ENCODE results near the gene ANAPC7.
"Not testable (repeated sequence)": the region's sequence is repeated elsewhere in the genome, so short reads cannot be mapped to it uniquely, and the experiment has no call there.

ANAPC7 gene

GRCh38 chr12:110403146-110403975 lies at the start of gene ANAPC7:
Gene ANAPC7, minus strand, starts transcription at chr12:110403708. Its CDS starts 81 bp downstream, at chr12:110403627.
- DNase-seq, result peak; percentile 71

- DNase-seq, result no peak
Measured at GRCh38 chr12:110451263-110451662, 47.8 kb upstream of the ANAPC7 start.

- DNase-seq, result peak; percentile 78
Measured at GRCh38 chr12:110449799-110450497, 46.4 kb upstream of the ANAPC7 start, which contains the start of gene ARPC3. Gene ARPC3, minus strand, starts transcription at chr12:110450337. Its CDS starts 77 bp downstream, at chr12:110450260.

- DNase-seq, result no peak
Measured at GRCh38 chr12:110444455-110444854, 40.9 kb upstream of the ANAPC7 start.

- no peak for DNase-seq
Measured at GRCh38 chr12:110436231-110436630, 32.7 kb upstream of the ANAPC7 start.

- DNase-seq, result no peak
Measured at GRCh38 chr12:110431957-110432587, 28.6 kb upstream of the ANAPC7 start.

- not testable (repeated sequence) for DNase-seq
Measured at GRCh38 chr12:110429676-110430075, 26.2 kb upstream of the ANAPC7 start.

- DNase-seq, result no peak
Measured at GRCh38 chr12:110426406-110426805, 22.9 kb upstream of the ANAPC7 start.

GRCh38 chr12:110424237-110424636 lies 20.7 kb upstream of the ANAPC7 start:
- DNase-seq, result no peak

GRCh38 chr12:110421701-110422100 lies 18.2 kb upstream of the ANAPC7 start:
- DNase-seq, result no peak

- no peak for DNase-seq
Measured at GRCh38 chr12:110421159-110421661, 17.7 kb upstream of the ANAPC7 start.

- not testable (repeated sequence) for DNase-seq
Measured at GRCh38 chr12:110420644-110421043, 17.1 kb upstream of the ANAPC7 start.

- not testable (repeated sequence) for DNase-seq
Measured at GRCh38 chr12:110417113-110417512, 13.6 kb upstream of the ANAPC7 start.

GRCh38 chr12:110410086-110410485 lies 6.6 kb upstream of the ANAPC7 start:
- DNase-seq, result not testable (repeated sequence)

GRCh38 chr12:110405126-110405662 lies 1.7 kb upstream of the ANAPC7 start:
- not testable (repeated sequence) for DNase-seq

GRCh38 chr12:110403976-110404682 lies 621 bp upstream of the ANAPC7 start:
- DNase-seq, result peak; percentile 29

- DNase-seq, result no peak
Measured at GRCh38 chr12:110382683-110383082, 20.8 kb downstream of the ANAPC7 start.

- DNase-seq, result no peak
Measured at GRCh38 chr12:110379631-110380030, 23.9 kb downstream of the ANAPC7 start.

- no peak for DNase-seq
Measured at GRCh38 chr12:110379197-110379596, 24.3 kb downstream of the ANAPC7 start.

GRCh38 chr12:110378131-110378790 lies 25.2 kb downstream of the ANAPC7 start:
- DNase-seq, result not testable (repeated sequence)

- DNase-seq, result no peak
Measured at GRCh38 chr12:110373962-110374611, 29.4 kb downstream of the ANAPC7 start.
